Ascending aorta (tissue), 2 donors: ENCODE measurements around the gene ABCD1. TPM values are rescaled to one million over a fixed set of nuclear protein-coding genes. Genes with fewer than 3 reads are reported as not detected.
A peak's percentile ranks its signal among the peaks of the same experiment; 100 is the strongest.
"Not testable (repeated sequence)": the region's sequence is repeated elsewhere in the genome, so short reads cannot be mapped to it uniquely, and the experiment has no call there.

ENCODE experiments used
- DNase-seq, 2 donors: peaks; one replicate each; pipeline ENCODE4 v3.0.0-alpha.2; 2019; ENCODE audit warnings: low spot score in 2 of 2
- H3K27ac ChIP-seq, 2 donors: fragments of 200-600 bp; sonication (generic); one replicate each; pipeline ENCODE4 v1.5.1; 2016 to 2017; ENCODE audit warnings: mild to moderate bottlenecking in 1 of 2
- H3K27me3 ChIP-seq: fragments of 200-600 bp; sonication (generic); one replicate; pipeline ENCODE4 v1.5.1; 2017
- H3K36me3 ChIP-seq, 2 donors: fragments of 200-600 bp; sonication (generic); one replicate each; pipeline ENCODE4 v1.5.1; 2016
- H3K4me1 ChIP-seq, 2 donors: fragments of 200-600 bp; sonication (generic); one replicate each; pipeline ENCODE4 v1.5.1; 2016 to 2017; ENCODE audit warnings: mild to moderate bottlenecking in 1 of 2
- H3K4me3 ChIP-seq, 2 donors: fragments of 200-600 bp; sonication (generic); one replicate each; pipeline ENCODE4 v1.5.1; 2016 to 2017; ENCODE audit warnings: mild to moderate bottlenecking in 1 of 2
- H3K9me3 ChIP-seq, 2 donors: fragments of 200-600 bp; sonication (generic); one replicate each; pipeline ENCODE4 v1.5.1; 2016
- intact Hi-C: fragments of 100-400 bp; cut with DNase I; formaldehyde crosslinking; loops from one replicate; pipeline ENCODE4 v1.15.1; 2023
- total RNA-seq: library from RNA; depleted of rRNA; stranded (reverse); fragments of >200 nt; gene quantifications from one replicate; pipeline ENCODE4 v1.1.0, GENCODE V29; 2016
- TF ChIP-seq, protein P1 (sequence below), 3 experiments: fragments of 200-600 bp in 2 of 3; fragments of 450-650 bp in 1 of 3; sonication (generic) in 2 of 3; IDR thresholded peaks; one replicate each; pipeline ENCODE4 v1.5.1; 2016 to 2019; ENCODE audit warnings: antibody characterized with exemption in 3 of 3, mild to moderate bottlenecking in 1 of 3, moderate library complexity in 1 of 3

Gene ABCD1
- total RNA-seq, 1 donor from 2014 or later = 14.7 TPM

- H3K27me3 ChIP-seq = no peaks in the 10 kb centered on the region
- DNase-seq = no peak
- H3K36me3 ChIP-seq = peaks cover 14 to 17% of the 10 kb centered on the region in 2 donors
- intact Hi-C loops = no loop called here
- H3K9me3 ChIP-seq = no peaks in the 10 kb centered on the region
- no peak overlapping the region for H3K27ac ChIP-seq
- TF ChIP-seq, protein P1, sequence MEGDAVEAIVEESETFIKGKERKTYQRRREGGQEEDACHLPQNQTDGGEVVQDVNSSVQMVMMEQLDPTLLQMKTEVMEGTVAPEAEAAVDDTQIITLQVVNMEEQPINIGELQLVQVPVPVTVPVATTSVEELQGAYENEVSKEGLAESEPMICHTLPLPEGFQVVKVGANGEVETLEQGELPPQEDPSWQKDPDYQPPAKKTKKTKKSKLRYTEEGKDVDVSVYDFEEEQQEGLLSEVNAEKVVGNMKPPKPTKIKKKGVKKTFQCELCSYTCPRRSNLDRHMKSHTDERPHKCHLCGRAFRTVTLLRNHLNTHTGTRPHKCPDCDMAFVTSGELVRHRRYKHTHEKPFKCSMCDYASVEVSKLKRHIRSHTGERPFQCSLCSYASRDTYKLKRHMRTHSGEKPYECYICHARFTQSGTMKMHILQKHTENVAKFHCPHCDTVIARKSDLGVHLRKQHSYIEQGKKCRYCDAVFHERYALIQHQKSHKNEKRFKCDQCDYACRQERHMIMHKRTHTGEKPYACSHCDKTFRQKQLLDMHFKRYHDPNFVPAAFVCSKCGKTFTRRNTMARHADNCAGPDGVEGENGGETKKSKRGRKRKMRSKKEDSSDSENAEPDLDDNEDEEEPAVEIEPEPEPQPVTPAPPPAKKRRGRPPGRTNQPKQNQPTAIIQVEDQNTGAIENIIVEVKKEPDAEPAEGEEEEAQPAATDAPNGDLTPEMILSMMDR (IDR thresholded peaks at IDR 0.05) = no peak
- H3K4me1 ChIP-seq = no peaks in the 10 kb centered on the region
- H3K4me3 ChIP-seq = no peak overlapping the region
Measured at GRCh38 chrX:153697924-153698865, 26.5 kb upstream of the ABCD1 start.

DNA sequence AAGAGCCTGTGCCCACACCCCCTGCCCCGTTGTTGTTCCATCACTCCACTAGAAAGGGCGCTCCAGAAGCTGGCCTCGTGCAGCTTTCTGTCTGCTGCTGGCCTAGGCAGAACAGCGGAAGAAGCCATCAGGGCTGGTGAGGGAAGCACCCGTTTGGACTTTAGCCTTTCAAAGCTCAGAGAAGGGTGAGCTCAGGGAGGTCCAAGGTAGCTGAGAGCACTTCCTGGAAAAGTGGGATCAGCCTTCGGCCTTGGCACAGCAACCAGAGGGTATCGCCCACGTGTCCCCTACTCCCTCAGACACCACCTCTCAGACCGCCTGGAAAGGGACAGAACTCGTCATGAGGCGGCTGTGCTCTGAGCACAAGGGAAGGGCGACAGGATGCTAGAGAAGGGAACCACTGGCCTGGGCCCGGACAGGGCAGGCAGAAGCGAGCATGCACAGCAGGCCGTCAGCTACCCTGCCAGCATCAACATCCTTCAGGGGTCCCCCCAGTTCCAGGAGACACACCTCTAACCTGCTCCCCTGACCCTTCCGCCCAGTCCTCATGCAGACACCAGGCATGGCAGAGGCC lies 25.4 kb upstream of the ABCD1 start:
- H3K36me3 ChIP-seq = peaks cover 14 to 17% of the 10 kb centered on the region in 2 donors
- H3K4me3 ChIP-seq, H3K9me3 ChIP-seq, H3K4me1 ChIP-seq, intact Hi-C loops, DNase-seq, H3K27me3 ChIP-seq, H3K27ac ChIP-seq: not testable (repeated sequence)

DNA sequence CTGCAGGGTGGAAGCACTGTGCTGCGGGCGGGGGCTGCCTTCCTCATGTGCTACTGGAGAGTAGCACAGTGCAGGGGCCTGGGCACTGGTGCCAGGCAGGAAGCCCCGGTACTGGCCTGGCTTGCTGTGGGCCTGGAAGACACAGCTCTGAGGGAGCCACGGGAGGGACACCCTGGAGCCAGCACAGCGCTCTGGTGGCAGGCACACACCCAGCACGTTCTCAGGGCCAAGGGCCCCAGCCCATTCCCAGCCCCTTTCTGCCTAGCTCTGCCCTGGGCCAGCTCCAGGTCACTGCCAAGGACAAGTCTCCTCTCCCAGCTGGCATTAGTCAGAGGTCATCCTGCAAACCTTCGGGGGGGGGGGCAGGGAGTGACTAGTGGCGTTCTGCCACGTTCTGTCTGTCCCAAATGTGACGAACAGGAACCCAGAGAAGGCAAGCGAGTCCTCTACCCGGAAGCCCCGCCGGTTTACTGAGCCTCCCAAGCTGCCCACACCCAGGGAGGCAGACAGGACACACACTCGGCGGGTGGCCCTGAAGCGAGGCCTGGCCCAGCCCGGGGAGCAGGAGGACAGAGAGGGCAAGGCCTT lies 24.8 kb upstream of the ABCD1 start:
- H3K9me3 ChIP-seq, H3K4me1 ChIP-seq, DNase-seq, intact Hi-C loops, H3K4me3 ChIP-seq, H3K27me3 ChIP-seq: not testable (repeated sequence)
- H3K27ac ChIP-seq = peak overlapping the region in 1 of 2 donors; percentile 18
- peaks cover 14 to 17% of the 10 kb centered on the region in 2 donors for H3K36me3 ChIP-seq

GRCh38 chrX:153700376-153700945 lies 24.2 kb upstream of the ABCD1 start:
- Histone ChIP-seq H3K4me1 (no peaks in the 10 kb centered on the region), H3K27me3 (no peaks in the 10 kb centered on the region)
- intact Hi-C loops = no loop called here

DNA sequence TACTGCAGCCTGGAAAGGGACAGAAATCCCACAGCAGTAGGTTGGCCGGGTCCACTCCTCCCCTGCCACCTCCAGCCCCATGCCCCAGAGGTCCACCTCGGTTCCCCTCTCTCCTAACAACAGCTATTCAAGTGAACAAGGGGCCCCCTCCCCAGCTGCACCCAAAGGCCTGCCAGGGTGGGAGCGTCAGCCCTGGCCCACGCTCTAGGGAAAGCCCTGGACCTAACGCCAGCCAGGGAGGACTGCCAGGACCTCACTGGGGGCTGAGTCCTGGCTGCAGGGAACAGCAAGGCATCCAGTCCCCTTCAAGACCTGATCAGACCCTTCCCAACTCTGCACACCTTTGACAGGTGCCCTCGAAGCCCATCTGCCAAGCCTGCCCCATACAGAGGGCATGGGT lies 23.7 kb upstream of the ABCD1 start:
- no peak for DNase-seq
- no peaks in the 10 kb centered on the region for H3K4me1 ChIP-seq
- no peaks in the 10 kb centered on the region for H3K27me3 ChIP-seq
- peaks cover 14 to 17% of the 10 kb centered on the region in 2 donors for H3K36me3 ChIP-seq
- intact Hi-C loops = no loop called here
- no peaks in the 10 kb centered on the region for H3K9me3 ChIP-seq
- H3K27ac ChIP-seq = peak overlapping the region in 1 of 2 donors; percentile 11
- TF ChIP-seq, protein P1 (IDR thresholded peaks at IDR 0.05) = no peak
- H3K4me3 ChIP-seq = no peak overlapping the region

More at GRCh38 chrX:153700376-153700945, 24.2 kb upstream of the ABCD1 start:
- H3K27ac ChIP-seq = peak overlapping the region; percentile 11 to 18
- H3K9me3 ChIP-seq = no peaks in the 10 kb centered on the region
- DNase-seq = no peak
- TF ChIP-seq, protein P1 (IDR thresholded peaks at IDR 0.05) = no peak
- H3K4me3 ChIP-seq = no peak overlapping the region
- H3K36me3 ChIP-seq = peaks cover 14 to 17% of the 10 kb centered on the region in 2 donors

- Histone ChIP-seq H3K9me3 (no peaks in the 10 kb centered on the region), H3K36me3 (peaks cover 14 to 17% of the 10 kb centered on the region in 2 donors), H3K4me1 (no peaks in the 10 kb centered on the region), H3K27ac (no peak overlapping the region), H3K4me3 (no peak overlapping the region), H3K27me3 (no peaks in the 10 kb centered on the region)
- TF ChIP-seq, protein P1 (IDR thresholded peaks at IDR 0.05) = no peak
- intact Hi-C loops = no loop called here
- DNase-seq = no peak
Measured at GRCh38 chrX:153701706-153702105, 22.9 kb upstream of the ABCD1 start.
